C4-2B (cell line): Measurements from ENCODE around the gene MGMT.

Experiments used
- H3K27ac ChIP-seq: fragments of 450-650 bp; 2 replicates; pipeline ENCODE4 v1.5.1; 2017
- CTCF ChIP-seq: fragments of 450-650 bp; conservative IDR thresholded peaks from 2 replicates; pipeline ENCODE4 v1.5.1; 2017; ENCODE audit warnings: mild to moderate bottlenecking
- ZFX ChIP-seq: fragments of 450-650 bp; IDR thresholded peaks from 2 replicates; pipeline ENCODE4 v1.6.1; 2017

MGMT gene

GRCh38 chr10:129730993-129731325 is 263.9 kb downstream of the MGMT start:
- H3K27ac ChIP-seq = no peak overlapping the region
- TF ChIP-seq CTCF (no peak), ZFX (no peak)

GRCh38 chr10:129740532-129741279 is 273.7 kb downstream of the MGMT start:
- TF ChIP-seq CTCF (no peak), ZFX (no peak)
- H3K27ac ChIP-seq = no peak overlapping the region

GRCh38 chr10:129741280-129741977 is 274.4 kb downstream of the MGMT start:
- TF ChIP-seq ZFX (no peak), CTCF (no peak)
- no peak overlapping the region for H3K27ac ChIP-seq

GRCh38 chr10:129741978-129742741 is 275.1 kb downstream of the MGMT start:
- H3K27ac ChIP-seq = no peak overlapping the region
- TF ChIP-seq CTCF (no peak), ZFX (no peak)

- no peak overlapping the region for H3K27ac ChIP-seq
- TF ChIP-seq CTCF = no peak
- no peak for TF ChIP-seq ZFX
These were observed 275.9 kb downstream of the MGMT start for GRCh38 chr10:129742742-129743550.

- no peak overlapping the region for H3K27ac ChIP-seq
- no peak for TF ChIP-seq CTCF
- no peak for TF ChIP-seq ZFX
These were observed 276.7 kb downstream of the MGMT start for GRCh38 chr10:129743738-129744133.
